HG02571 (cell line): Measurements from ENCODE around the gene HOTAIR.

Experiments used
- ATAC-seq: cut with Tn5 transposase; IDR thresholded peaks from one replicate; pipeline ENCODE4 v1.9.1; 2021; ENCODE audit warnings: mild to moderate bottlenecking, moderate library complexity; ENCODE audit not compliant: unreplicated experiment

Gene HOTAIR

DNA sequence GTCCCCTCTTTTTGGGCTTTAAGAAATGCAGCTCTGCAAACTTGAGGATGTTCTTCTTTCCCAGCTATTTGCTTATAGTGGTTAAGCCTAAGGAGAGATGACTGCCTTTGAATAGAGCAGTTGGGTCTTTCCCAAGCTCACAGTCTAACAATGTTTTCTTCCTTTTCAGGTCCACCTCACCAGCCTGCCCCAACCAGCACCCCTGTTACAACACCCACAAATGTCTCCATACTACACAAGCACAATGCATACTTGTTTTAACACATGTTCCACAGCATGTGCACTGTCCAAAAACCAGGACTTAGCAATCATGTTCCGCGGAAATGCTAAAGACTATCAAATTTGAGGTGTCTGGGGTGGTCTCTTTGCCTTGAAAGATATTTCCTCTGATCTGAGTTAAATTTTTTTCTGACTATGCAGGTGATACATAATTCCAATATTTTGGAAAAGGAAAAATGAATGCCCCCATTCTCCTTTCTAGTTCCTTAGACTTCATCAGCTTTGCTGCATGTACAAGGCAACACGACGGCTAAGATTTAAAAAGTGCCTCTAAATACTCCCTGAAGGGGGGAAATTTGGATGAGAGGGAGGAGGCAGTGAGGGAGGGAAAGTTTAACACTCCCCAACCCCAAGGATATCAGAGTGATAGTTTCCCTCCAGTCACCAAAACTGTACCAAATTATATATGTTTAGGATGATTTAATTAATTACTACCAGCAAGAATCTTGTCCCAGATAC, 42.7 kb downstream of the HOTAIR start:
- ATAC-seq: no peak

DNA sequence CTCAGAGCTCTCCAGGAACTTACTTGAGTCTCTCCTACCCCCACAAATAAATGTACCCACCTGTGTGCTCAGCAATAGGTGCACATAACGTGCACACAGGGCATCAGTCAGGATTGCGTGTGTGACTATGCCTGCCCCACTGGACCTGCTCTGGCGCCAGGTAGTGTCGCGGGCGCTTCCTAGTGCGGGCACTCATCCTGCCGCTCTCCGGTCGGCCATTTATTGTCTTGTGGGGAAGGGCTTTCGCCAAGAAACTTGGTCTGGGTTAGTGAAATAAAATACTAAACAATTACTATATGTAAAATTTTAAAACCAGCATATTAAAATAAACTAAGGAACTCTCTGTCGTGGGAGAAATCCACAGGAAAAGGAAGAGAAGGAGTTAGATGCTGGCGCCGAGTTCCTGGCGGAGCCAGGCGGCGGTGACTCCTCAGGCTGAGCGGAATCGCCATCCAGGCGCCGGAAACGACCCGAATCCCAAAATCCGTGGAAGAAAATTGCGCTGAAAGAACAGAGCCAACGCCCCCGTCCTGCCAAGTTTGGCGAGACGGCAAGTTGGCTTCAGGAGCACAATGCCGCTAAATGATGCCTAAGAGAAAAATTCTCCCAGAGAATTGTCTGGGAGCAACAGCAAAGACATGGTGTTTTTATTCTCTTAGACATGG, 44.0 kb downstream of the HOTAIR start:
- ATAC-seq: no peak

DNA sequence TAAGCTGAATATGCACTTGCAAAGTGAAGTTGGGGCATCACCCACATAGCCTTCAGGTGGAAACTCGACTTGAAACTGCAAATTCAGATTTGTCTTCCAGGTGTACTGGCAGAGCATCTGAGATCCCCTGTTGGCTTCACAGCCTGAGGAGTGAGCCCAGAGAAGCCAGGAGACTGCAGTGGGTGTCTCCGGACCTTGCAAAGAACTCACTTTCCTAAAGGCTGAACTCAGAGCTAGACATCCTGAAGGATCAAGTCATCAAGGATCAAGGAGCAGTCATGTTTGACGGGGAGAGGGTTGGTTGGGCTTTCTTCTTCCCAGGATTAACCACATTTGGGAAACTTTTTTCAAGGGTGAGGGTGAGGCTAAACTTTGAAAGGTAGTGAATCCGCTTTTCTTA, 45.2 kb downstream of the HOTAIR start:
- no peak for ATAC-seq

DNA sequence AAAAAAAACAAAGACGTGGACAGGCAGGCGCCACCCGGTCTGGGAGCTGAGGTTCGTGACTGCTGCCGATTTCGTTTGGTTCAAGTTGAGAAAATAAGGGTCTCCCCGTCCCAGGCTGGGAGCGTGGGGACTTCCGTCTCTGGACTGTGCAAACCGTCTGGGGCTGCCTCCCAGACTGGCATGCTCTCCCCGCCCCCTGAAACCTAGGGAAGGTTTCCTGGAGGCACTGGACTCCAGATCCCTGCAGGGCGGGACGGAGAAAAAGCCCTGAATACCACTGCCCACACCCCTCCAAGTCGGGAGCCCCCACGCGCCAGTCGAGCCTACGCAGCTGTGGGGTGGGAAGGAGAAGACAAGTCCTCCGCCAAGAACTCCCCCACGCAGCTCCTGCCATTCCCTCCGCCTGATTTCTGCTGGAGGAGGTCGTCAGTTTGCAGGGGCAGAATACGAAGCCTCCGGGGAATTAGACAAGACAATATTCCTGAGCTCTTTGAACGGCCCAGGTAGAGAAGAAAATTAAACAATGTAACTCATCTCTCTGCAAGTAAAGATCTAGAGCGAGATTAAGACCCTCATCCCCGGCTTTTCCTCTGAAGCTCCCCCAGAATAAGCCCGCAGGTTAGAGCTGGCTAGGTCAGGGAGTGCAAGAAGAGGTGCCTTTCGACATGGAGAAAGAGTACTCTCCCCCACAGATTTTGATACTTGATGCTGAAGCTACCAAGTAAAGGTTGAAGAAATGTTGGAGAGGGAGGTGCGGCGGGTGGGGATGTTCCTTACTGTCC, 46.5 kb downstream of the HOTAIR start:
- ATAC-seq: no peak

DNA sequence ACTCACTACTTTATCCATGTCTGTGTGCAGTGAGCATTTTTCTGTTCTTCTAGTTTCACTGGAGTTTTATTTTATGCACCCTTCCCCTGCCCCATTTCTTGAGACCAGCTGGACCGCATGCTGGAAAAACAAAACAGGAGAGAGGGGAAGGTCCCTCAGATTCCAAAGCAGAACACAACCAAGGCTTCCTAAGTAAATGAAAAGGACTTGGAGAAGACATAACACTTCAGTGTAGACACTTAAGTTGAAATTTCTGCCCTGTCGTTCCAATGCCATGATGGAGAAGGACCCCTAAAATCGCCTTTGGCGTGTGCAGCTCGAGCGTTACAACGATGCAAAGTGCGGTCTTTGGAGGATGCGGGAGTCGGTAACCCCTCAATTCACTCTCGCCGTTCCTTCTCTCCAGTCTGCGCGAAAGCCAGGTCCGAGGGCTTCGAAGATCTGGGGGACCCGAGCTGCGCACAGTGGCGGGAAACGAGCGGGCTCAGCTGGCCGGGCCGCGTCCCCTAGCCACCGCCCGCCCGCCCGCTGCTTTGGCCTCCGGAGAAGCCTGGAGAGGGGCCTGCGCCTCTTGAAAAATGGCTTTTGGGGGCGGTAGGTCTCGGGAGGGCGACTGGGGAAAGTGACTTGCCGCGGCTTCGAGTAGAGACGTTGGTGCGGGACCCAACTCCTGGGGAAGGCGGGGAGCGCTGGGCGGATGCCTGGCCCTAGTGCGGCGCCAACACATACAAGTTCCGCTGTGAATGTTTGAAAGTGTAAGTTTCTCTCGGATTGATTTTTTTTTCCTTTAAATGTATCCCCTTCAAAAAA, 47.3 kb downstream of the HOTAIR start:
- no peak for ATAC-seq

DNA sequence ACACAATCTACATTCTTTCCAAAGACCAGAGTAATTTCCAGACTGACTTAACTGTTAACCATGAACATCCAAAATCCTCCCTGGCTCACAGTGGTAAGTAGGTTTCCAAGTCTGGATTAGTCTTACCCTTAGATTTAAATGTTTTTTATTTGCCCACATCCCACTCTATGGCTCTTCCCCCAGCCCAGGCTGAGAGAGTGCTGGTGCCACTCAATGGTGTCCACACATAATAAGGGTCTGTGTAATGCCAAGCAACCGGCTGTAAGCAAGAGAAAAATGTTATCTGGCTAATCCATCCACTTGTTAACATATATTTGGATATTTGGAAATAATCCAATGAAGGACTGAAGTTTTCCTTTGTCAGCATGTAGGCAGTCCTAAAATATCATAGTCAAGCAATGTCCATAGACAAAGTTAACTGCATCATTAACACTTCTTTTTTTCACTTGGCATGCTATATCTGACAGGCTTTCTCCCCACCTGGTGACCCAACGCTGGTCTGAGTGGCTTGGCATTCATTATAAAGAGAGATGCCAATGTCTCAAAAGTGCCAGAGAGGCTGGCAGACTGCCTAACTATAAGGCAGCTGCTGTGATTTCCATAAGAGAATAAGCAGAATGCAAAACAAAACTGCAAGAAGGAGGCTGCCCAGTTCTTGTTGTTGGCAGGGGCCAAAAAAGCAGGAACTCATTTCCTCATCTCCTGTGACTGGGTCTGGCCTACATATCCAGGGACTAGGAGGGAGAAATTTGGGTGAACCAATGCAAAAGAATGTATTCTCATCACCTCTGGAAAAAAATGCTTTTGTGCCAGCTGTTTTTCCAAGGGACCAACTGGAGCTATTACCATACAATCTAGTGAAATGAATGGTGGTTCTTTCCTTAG, 50.0 kb downstream of the HOTAIR start:
- no peak for ATAC-seq

DNA sequence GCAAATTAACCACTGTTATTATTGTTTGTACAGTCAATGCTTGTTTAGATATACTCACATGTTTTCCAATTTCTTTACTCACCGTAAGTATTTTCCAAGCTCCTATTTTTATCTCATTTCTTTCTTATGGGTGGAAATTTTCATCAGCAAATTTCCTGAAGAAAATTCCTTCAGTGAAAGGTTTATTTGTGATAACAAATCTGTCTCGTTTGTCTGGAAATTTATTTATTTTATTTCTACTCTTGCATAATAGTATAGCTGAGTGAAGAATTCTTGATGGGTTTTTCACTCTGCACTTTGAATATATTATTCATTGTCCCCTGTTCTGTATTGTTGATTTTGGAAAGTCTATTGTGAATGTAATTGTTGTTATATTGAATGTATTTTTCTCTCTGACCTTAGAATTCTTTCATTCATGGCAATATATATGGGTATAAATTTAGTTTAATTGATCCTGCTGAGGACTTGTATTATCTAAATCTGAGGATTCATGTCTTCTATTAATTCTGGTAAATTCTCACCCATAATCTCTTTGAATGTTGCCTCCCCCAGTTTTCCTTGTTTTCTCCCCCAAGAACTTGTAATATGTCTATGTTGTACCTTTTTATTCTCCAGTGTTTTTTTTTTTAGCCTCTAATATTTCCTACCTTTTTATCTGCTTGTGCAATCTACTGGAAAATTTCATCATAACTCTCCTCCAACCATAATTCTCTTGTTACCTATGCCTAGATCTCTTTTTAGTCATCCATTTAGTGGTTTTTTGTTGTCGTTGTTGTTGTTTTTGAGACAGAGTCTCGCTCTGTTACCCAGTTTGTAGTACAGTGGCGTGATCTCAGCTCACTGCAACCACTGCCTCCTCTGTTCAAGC, 57.7 kb downstream of the HOTAIR start:
- no peak for ATAC-seq
